Measurements from ENCODE around the gene YBEY.

Gene YBEY

DNA sequence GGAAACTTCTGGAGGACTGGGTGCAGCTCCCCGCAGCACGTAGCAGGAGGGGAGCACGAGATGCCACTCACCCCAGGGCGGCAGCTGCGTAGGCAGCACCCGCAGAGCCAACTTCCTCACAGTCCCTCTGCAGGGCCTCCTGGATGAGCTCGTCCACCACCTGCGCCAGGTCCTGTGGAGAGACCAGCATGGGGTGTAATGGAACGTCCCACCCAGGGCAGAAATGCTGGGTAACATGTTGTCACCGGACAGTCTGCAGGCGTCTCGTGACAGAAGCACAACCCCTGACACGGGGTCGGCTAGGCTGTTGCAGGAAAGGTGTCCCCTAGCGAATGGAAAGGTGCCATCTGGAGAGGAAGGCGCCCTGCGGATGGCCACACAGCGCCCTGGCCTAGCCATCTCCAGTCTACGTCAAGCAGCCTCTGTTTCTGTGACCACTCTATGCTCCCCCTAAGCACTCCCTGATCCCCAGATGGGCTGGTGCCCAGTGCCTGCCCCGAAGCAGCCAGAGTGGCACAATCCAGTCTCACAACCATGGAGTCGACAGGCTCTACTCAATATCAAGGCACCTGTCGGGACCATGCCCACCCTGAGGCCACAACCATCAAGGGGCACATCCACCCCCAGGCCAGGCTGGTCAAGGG, 22.0 kb upstream of the YBEY start:
- no peak overlapping the region for H3K4me3 ChIP-seq (ENCODE audit: control insufficient read depth, low read depth, low read length)
- DNase-seq (ENCODE audit: low read depth): no peak
- TF ChIP-seq, protein P1, sequence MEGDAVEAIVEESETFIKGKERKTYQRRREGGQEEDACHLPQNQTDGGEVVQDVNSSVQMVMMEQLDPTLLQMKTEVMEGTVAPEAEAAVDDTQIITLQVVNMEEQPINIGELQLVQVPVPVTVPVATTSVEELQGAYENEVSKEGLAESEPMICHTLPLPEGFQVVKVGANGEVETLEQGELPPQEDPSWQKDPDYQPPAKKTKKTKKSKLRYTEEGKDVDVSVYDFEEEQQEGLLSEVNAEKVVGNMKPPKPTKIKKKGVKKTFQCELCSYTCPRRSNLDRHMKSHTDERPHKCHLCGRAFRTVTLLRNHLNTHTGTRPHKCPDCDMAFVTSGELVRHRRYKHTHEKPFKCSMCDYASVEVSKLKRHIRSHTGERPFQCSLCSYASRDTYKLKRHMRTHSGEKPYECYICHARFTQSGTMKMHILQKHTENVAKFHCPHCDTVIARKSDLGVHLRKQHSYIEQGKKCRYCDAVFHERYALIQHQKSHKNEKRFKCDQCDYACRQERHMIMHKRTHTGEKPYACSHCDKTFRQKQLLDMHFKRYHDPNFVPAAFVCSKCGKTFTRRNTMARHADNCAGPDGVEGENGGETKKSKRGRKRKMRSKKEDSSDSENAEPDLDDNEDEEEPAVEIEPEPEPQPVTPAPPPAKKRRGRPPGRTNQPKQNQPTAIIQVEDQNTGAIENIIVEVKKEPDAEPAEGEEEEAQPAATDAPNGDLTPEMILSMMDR (conservative IDR thresholded peaks at IDR 0.05; ENCODE audit: control insufficient read depth, insufficient read depth, low read depth, low read length): no peak

DNA sequence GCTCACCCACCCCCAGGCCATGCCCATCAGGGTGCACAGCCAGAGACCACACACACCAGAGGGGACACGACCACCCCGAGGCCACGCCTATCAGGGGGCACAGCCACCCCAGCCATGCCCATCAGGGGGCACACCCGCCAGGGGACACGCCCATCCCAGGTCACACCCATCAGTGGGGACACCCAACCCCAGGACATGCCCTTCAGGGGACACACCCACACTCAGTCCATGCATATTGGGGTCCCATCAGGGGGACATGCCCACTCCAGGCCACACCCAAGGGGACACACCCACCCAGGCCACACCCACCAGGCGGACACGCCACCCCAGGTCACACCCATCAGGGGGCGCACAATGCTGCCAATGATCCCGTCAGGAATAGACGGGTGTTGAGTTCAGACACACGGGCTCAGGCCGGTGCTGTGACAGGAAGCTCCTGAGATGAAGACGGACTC, 21.4 kb upstream of the YBEY start:
- DNase-seq (ENCODE audit: low read depth): no peak
- no peak overlapping the region for H3K4me3 ChIP-seq (ENCODE audit: control insufficient read depth, low read depth, low read length)
- TF ChIP-seq, protein P1 (conservative IDR thresholded peaks at IDR 0.05; ENCODE audit: control insufficient read depth, insufficient read depth, low read depth, low read length): no peak

DNA sequence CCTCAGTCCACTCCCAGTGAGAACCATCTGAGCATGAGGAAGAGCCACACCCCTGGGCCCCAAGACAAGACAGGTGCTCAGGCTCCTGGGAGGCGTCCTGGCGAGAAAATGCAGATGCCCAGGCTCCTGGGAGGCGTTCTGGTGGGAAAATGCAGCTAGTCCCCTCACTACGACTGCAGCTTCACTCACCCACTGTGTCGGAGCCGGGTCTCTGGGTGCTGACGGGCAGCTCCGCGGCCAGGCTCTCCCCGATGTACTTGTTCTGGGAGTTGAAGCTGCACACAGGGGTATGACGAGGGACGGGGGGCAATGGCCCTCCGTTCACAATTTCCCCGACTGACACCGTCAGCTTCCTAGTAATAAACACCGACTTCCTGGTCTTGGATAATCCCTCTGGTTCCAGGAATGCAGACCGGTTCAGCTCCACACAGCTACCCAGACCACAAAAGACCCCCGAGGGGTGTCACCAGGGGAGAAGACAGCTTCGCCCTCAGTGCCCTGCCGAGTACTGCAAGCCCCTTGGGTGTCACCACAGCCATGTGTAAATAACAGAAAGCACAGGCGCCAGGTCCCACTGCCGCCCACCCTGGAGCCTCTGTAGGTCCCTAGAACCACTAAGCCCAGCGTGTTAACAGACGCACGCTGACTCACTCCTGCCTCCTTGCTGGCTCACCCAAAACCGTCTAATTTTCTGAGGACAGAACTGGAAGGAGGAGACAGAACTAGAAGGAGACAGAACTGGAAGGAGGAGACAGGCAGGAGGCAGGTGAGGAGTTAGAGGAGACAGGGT, 20.2 kb upstream of the YBEY start:
- TF ChIP-seq, protein P1 (conservative IDR thresholded peaks at IDR 0.05; ENCODE audit: control insufficient read depth, insufficient read depth, low read depth, low read length): no peak

DNA sequence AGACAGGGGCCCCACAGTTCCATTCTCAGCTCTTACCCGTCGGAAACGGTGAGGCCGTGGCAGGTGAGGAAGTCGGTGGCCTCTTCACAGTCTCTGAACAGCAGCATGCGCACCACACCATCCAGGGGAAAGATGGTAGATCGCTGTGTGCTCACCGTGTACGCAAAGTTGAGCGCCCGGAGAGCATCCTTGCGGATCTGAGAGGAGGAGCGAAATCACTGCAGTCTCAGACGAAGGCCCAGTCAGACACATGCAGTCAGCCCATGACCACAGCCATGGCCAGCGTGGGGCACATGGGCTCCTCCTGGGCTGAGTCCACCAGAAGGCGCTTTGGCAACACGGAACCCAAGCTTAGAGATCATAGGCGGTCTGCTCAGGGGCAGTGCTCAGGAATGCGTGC, 19.2 kb upstream of the YBEY start:
- TF ChIP-seq, protein P1 (conservative IDR thresholded peaks at IDR 0.05; ENCODE audit: control insufficient read depth, insufficient read depth, low read depth, low read length): no peak
- DNase-seq (ENCODE audit: low read depth): no peak
- no peak overlapping the region for H3K4me3 ChIP-seq (ENCODE audit: control insufficient read depth, low read depth, low read length)

More for the DNA sequence above, 20.2 kb upstream of the YBEY start:
- H3K4me3 ChIP-seq (ENCODE audit: control insufficient read depth, low read depth, low read length): no peak overlapping the region
- peak; percentile 7 for DNase-seq (ENCODE audit: low read depth)

DNA sequence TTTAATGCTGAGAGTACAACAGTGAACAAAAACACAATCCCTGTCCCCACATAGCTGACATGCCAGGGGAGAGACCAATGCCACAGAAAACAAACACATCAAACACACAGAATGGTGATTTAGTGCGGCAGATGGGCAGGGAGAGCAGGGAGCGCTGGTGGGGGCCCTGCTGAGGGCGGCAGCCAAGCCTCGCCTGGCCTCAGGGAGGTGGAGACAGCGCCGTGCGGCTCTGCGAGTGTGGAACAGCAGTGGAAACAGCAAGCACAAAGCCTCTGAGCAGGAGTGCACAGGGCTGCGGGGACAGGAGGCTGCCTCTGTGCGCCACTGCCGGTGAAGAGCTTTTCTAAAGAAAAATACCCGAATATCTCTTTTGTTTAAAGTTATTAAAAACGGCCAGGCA, 17.8 kb upstream of the YBEY start:
- DNase-seq (ENCODE audit: low read depth): no peak
- H3K4me3 ChIP-seq (ENCODE audit: control insufficient read depth, low read depth, low read length): no peak overlapping the region

DNA sequence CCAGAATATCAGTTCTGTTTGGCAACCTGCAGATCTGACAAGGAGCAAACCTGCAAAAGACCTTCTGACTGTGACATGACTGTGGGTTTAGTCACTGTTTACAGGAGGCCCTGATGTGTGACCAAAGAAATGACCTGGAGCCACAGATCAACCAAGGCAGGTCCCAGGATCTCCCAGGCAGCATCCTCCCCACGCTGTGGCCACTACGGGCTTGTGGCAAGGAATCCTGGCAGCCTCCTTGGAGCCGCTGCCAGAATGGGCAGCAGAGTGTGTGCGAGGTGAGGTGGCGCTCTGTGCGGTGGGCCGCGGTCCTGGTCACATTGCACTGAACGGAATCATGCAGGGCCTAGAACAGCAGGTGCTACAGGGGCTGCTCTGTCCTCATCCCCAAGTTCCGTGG, 16.7 kb upstream of the YBEY start:
- H3K4me3 ChIP-seq (ENCODE audit: control insufficient read depth, low read depth, low read length): no peak overlapping the region
- TF ChIP-seq, protein P1 (conservative IDR thresholded peaks at IDR 0.05; ENCODE audit: control insufficient read depth, insufficient read depth, low read depth, low read length): no peak
- DNase-seq (ENCODE audit: low read depth): no peak

More for the DNA sequence above, 17.8 kb upstream of the YBEY start:
- TF ChIP-seq, protein P1 (conservative IDR thresholded peaks at IDR 0.05; ENCODE audit: control insufficient read depth, insufficient read depth, low read depth, low read length): no peak
